Psoas muscle (tissue), 8 donors: ENCODE results near the gene THYN1. TPM values are rescaled to one million over a fixed set of nuclear protein-coding genes. Genes with fewer than 3 reads are reported as not detected.

Experiments
- ATAC-seq, 4 donors: fragments of 200-7000 bp; cut with Tn5 transposase; one replicate each; pipeline ENCODE4 v1.9.1; 2020; ENCODE audit warnings: moderate library complexity in 3 of 4, mild to moderate bottlenecking in 2 of 4
- DNase-seq, 2 donors: peaks; one replicate each; pipeline ENCODE4 v3.0.0-alpha.2; 2020
- H3K27ac ChIP-seq: fragments of 200-600 bp; one replicate; pipeline ENCODE4 v1.8.0; 2022
- H3K27me3 ChIP-seq, 3 donors: fragments of 200-600 bp in 1 of 3; one replicate each; pipeline versions ENCODE4 v1.6.1 to v1.8.0; 2013 to 2022; ENCODE audit warnings: low read length in 2 of 3, mild to moderate bottlenecking in 2 of 3, moderate library complexity in 1 of 3; ENCODE audit not compliant: insufficient read depth in 3 of 3
- H3K36me3 ChIP-seq, 2 donors: fragments of 200-600 bp in 1 of 2; one replicate each; pipeline versions ENCODE4 v1.6.1 to v1.8.0; 2013 to 2022; ENCODE audit warnings: low read depth in 1 of 2, mild to moderate bottlenecking in 1 of 2, moderate library complexity in 1 of 2; ENCODE audit not compliant: insufficient read depth in 1 of 2
- H3K4me1 ChIP-seq: fragments of 200-600 bp; one replicate; pipeline ENCODE4 v1.8.0; 2022
- H3K4me3 ChIP-seq: fragments of 200-600 bp; one replicate; pipeline ENCODE4 v1.8.0; 2022; ENCODE audit warnings: mild to moderate bottlenecking
- H3K9me3 ChIP-seq: fragments of 200-600 bp; one replicate; pipeline ENCODE4 v1.8.0; 2022
- WGBS, 3 donors: extraction: QIAGEN DNeasy Blood & Tissue Kit; methylation state at CpG; one replicate each; pipeline versions ENCODE4 v1.1.6 to v1.1.7; 2013; 5-methylcytosine and 5-hydroxymethylcytosine counted together
- intact Hi-C, 2 donors: fragments of 100-400 bp; cut with DNase I; formaldehyde crosslinking; loops; one replicate each; pipeline versions ENCODE4 v1.11.0 to v1.14.2; 2022
- polyA plus RNA-seq, 3 donors: library from polyadenylated mRNA; stranded (reverse); fragments of 200-250 nt; gene quantifications; one replicate each; pipeline ENCODE4 v1.2.3, GENCODE V29; 2013
- total RNA-seq, 4 donors: library from RNA; stranded (reverse); fragmentation: NEBNext Ultra II Directional in 2 of 4; extraction: Animal tissue kit (Norgen Biotek cat#: 25700) in 2 of 4; gene quantifications; one replicate each; pipeline versions ENCODE4 v1.2.1 to v1.2.4, GENCODE V29; 2021 to 2023
- TF ChIP-seq, protein P1 (sequence below): fragments of 200-600 bp; IDR thresholded peaks from one replicate; pipeline ENCODE4 v1.8.0; 2022; ENCODE audit warnings: antibody characterized with exemption
- donor health status: healthy with polysubstance abuse.
- donor health status: DM: no; HTN: no; CAD: no; lungs with moderate emphysema.
- donor health status: Bipolar disorder and iron deficiency.
- donor health status: healthy.
- donor health status: DM: yes; HTN: yes; CAD: no.
- donor health status: DM: no; HTN: no; CAD: no.
- donor health status: DM: no; HTN: no; CAD: no.
- donor health status: DM: yes; HTN: yes; CAD: no.

The THYN1 gene
- total and polyA plus RNA-seq, 7 donors = 14.9 to 33.5 (median 20.4) TPM

DNA sequence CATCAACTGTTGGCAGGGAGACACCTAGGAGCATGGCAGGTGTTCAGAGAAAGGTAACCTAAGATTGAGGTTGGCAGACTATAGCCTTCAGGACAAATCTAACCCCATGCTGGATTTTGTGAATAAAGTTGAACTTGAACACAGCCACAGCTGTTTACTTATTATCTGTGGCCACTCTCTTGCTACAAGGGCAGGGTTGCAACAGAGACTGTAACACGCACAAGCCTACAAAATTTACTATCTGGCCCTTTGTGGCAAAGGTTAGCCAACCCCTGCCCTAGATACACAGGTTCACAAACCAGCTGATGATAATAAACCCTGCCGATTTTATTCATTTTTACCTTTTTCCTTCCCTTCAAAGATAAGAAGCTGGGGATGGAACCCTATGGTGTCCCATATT is 2.5 kb downstream of the THYN1 start:
- 90 to 96% (median 94%) methylated on average over 2 of the region's 2 CpGs for WGBS, 3 donors
- TF ChIP-seq, protein P1, sequence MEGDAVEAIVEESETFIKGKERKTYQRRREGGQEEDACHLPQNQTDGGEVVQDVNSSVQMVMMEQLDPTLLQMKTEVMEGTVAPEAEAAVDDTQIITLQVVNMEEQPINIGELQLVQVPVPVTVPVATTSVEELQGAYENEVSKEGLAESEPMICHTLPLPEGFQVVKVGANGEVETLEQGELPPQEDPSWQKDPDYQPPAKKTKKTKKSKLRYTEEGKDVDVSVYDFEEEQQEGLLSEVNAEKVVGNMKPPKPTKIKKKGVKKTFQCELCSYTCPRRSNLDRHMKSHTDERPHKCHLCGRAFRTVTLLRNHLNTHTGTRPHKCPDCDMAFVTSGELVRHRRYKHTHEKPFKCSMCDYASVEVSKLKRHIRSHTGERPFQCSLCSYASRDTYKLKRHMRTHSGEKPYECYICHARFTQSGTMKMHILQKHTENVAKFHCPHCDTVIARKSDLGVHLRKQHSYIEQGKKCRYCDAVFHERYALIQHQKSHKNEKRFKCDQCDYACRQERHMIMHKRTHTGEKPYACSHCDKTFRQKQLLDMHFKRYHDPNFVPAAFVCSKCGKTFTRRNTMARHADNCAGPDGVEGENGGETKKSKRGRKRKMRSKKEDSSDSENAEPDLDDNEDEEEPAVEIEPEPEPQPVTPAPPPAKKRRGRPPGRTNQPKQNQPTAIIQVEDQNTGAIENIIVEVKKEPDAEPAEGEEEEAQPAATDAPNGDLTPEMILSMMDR = no peak
- H3K36me3 ChIP-seq = peaks cover 11 to 59% of the 10 kb centered on the region in 2 donors
- no peaks in the 10 kb centered on the region for H3K27me3 ChIP-seq
- H3K4me1 ChIP-seq = peaks cover 24% of the 10 kb centered on the region
- H3K4me3 ChIP-seq = no peak overlapping the region
- DNase-seq = no peak
- ATAC-seq = no peak
- H3K27ac ChIP-seq = no peak overlapping the region
- intact Hi-C loops = no loop called here
- no peaks in the 10 kb centered on the region for H3K9me3 ChIP-seq

DNA sequence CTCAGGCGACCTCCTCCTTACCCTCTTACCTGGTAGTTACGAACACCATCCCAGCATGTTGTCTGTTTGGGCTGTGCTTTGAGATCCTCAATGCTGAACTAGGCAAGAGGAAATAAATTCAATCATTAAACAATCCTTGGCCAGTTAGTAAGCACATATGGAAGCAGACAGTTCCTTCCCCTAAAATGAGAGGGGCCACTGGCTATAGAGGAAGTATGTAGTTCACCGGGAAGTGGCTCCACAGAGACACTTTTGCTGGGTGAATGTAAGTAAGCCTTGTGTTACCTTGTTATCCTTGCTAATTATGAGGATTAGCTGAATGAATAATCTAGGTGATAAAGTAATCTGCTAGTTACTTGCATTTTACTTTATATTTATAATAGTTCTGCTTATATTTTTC is 2.9 kb downstream of the THYN1 start:
- Histone ChIP-seq H3K4me3 (no peak overlapping the region), H3K27me3 (no peaks in the 10 kb centered on the region), H3K36me3 (peaks cover 11 to 63% of the 10 kb centered on the region in 2 donors), H3K4me1 (peaks cover 19% of the 10 kb centered on the region), H3K27ac (no peak overlapping the region), H3K9me3 (no peaks in the 10 kb centered on the region)
- WGBS, 3 donors = 92 to 96% (median 95%) methylated on average over 3 of the region's 3 CpGs
- intact Hi-C loops = no loop called here
- DNase-seq = no peak
- TF ChIP-seq, protein P1 = no peak
- no peak for ATAC-seq

DNA sequence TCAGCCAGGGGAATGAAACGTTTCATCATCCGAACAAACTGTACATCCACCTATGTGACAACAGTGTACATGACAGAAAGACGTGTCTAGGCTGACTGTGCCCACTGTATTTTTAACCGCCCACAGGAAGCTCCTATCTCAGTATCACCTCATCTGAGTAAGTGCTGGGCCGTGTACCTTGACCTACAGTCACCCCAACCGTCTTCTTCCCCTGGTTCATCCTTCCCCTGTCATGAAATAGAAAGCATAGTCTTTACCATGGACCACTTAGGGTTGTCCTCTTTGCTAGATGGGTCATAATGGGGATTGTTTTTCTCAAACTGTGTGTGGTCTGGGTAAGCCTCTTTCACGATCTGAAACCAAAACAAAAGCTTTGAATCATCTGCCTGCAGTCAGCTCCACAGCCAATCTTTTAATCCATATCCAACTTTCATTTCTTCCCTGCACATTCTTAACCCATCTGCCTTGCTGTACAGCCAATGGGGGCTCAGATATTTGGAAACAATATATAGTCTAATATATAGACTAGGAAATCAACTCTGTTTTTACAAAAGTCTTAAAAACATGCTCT is 4.2 kb downstream of the THYN1 start:
- DNase-seq = no peak
- H3K4me3 ChIP-seq = no peak overlapping the region
- H3K27me3 ChIP-seq = no peaks in the 10 kb centered on the region
- TF ChIP-seq, protein P1 = no peak
- no peak for ATAC-seq
- no peaks in the 10 kb centered on the region for H3K9me3 ChIP-seq
- 62 to 72% (median 64%) methylated on average over 7 of the region's 7 CpGs for WGBS, 3 donors
- no peak overlapping the region for H3K27ac ChIP-seq
- peaks cover 11 to 76% of the 10 kb centered on the region in 2 donors for H3K36me3 ChIP-seq
- intact Hi-C loops = loop anchor here in 1 of 2 donors (2.0 kb wide), 1 partner anchor 22 kb away; no protein-coding TSS in a partner anchor
- peaks cover 8% of the 10 kb centered on the region for H3K4me1 ChIP-seq

DNA sequence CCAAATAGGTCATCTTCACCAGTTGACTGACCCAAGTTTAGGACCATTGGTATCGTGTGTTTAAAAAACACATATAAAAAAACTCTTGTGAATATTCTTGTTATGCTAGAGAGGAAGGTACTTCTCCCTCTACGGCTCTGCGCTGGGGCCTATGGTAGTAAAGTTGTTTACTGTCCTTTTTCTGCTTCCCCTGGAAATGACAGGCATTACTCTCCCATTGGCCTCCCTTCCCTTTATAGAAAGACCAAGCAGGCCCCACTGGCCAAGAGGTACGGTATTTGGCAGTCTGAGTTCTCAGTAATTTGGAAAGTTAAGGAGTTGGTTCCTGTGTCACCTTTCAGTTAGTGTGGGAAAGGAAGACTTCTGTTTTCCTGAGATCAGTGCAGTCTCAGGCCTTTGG is 6.5 kb downstream of the THYN1 start:
- ATAC-seq (no peak), DNase-seq (no peak)
- TF ChIP-seq, protein P1 = no peak
- Histone ChIP-seq H3K27ac (no peak overlapping the region), H3K27me3 (no peaks in the 10 kb centered on the region), H3K9me3 (no peaks in the 10 kb centered on the region), H3K4me1 (no peaks in the 10 kb centered on the region), H3K4me3 (no peak overlapping the region), H3K36me3 (peaks cover 11 to 99% of the 10 kb centered on the region in 2 donors)
- 71 to 81% (median 74%) methylated on average over 4 of the region's 4 CpGs for WGBS, 3 donors
- intact Hi-C loops = no loop called here

DNA sequence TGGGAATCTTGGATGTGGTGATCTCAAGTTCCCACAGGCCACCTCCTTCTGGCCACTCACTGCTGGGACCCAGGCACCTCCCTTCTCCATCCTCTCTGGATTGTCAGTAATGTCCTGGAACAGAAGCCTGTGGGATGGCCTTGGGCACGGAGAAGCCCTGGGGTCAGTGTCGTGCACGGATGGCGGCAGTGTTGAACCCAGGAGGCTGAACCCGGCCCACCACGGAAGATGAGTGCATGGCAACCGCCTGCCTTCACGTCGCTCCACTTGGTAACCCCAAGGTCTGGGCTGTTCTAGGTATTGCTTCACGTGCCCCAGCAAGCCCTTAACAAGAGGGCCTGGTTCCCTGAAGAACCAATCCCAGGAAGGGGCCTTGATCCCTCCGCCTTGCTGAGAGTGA is 7.1 kb downstream of the THYN1 start:
- DNase-seq (no peak), ATAC-seq (no peak)
- Histone ChIP-seq H3K27ac (no peak overlapping the region), H3K27me3 (no peaks in the 10 kb centered on the region), H3K9me3 (no peaks in the 10 kb centered on the region), H3K36me3 (peaks cover 11 to 100% of the 10 kb centered on the region in 2 donors), H3K4me3 (no peak overlapping the region), H3K4me1 (no peaks in the 10 kb centered on the region)
- TF ChIP-seq, protein P1 = no peak
- 87 to 90% (median 87%) methylated on average over 11 of the region's 11 CpGs for WGBS, 3 donors
- intact Hi-C loops = no loop called here
